Activated CD4-positive, CD25-positive, alpha-beta regulatory T cell (primary cell): ENCODE data around the gene GUCY2D.
"Not testable (repeated sequence)": the region's sequence is repeated elsewhere in the genome, so short reads cannot be mapped to it uniquely, and the experiment has no call there.

ENCODE experiments used
- DNase-seq, 4 experiments: peaks; one replicate each; lab custom pipeline; 2025; lab: John Stamatoyannopoulos, UW

GUCY2D gene

GRCh38 chr17:8044819-8045810 is 42.7 kb downstream of the GUCY2D start:
- no peak for DNase-seq

GRCh38 chr17:8046306-8046928 is 44.0 kb downstream of the GUCY2D start:
- DNase-seq = no peak

- DNase-seq = no peak
Measured at GRCh38 chr17:8046929-8047768, 44.7 kb downstream of the GUCY2D start.

- DNase-seq = no peak
Measured at GRCh38 chr17:8047769-8048110, 45.3 kb downstream of the GUCY2D start.

GRCh38 chr17:8048236-8048635 is 45.8 kb downstream of the GUCY2D start:
- DNase-seq = no peak

- DNase-seq = no peak
Measured at GRCh38 chr17:8048736-8049135, 46.3 kb downstream of the GUCY2D start.

GRCh38 chr17:8051831-8052230 is 49.4 kb downstream of the GUCY2D start:
- DNase-seq = no peak

- DNase-seq = no peak
Measured at GRCh38 chr17:8052256-8053252, 50.1 kb downstream of the GUCY2D start.

GRCh38 chr17:8053600-8053999 is 51.2 kb downstream of the GUCY2D start:
- DNase-seq = no peak

GRCh38 chr17:8055851-8056231 is 53.4 kb downstream of the GUCY2D start:
- no peak for DNase-seq

- DNase-seq = no peak
Measured at GRCh38 chr17:8056232-8056975, 54.0 kb downstream of the GUCY2D start.

- no peak for DNase-seq
Measured at GRCh38 chr17:8056976-8057625, 54.7 kb downstream of the GUCY2D start.

- DNase-seq = no peak
Measured at GRCh38 chr17:8057691-8058114, 55.3 kb downstream of the GUCY2D start.

GRCh38 chr17:8059131-8059530 is 56.7 kb downstream of the GUCY2D start:
- DNase-seq = no peak

GRCh38 chr17:8060274-8060673 is 57.9 kb downstream of the GUCY2D start:
- DNase-seq = peak in 3 of 4 experiments; percentile 12 to 24 (median 16)

GRCh38 chr17:8061851-8062250 is 59.4 kb downstream of the GUCY2D start:
- not testable (repeated sequence) for DNase-seq

- DNase-seq = no peak
Measured at GRCh38 chr17:8062435-8062806, 60.0 kb downstream of the GUCY2D start.

GRCh38 chr17:8062807-8063483 is 60.5 kb downstream of the GUCY2D start:
- no peak for DNase-seq
